HEK293 (cell line): ENCODE data around the gene EPHA6.
A peak's percentile ranks its signal among the peaks of the same experiment; 100 is the strongest.

Experiments
- TCF7L2 ChIP-seq: IDR thresholded peaks from 2 replicates; pipeline ENCODE4 v1.6.1; 2011; ENCODE audit warnings: low read depth, mild to moderate bottlenecking, inconsistent platforms, low read length, moderate library complexity, borderline replicate concordance
- TF ChIP-seq, protein P1 (sequence below): fragments of 450-650 bp; formaldehyde crosslinking; IDR thresholded peaks from 2 replicates; pipeline ENCODE4 v1.5.1; 2016; ENCODE audit warnings: missing biosample characterization, missing genetic modification characterization

DNA sequence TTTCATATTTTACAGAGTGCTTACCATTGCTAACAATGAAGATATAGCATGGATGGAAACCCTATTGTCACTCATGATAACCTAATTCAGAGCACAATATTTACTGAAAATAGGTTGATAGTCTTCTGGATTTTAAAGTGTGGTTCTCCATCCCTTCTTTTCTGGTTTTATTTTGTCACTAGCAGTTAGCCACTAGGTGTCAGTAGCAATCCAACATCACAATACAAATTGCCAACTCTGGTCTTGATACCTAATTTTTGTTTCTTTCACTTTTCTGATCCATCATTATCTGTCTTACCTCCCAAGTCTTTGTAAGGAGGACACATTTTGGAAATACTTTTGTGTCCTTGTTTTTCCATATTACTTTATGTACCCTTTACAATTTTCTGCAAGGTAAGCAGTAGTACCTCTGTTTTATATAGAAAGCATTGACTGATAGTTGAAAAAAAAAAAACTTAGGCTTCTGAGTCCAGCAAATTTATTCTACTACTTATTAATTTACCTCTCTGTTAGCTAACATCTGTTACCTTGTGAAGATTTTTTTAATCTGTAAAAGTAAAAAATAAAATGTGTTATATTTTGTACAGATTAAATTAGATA lies 979.1 kb downstream of the EPHA6 start:
- TF ChIP-seq, protein P1, sequence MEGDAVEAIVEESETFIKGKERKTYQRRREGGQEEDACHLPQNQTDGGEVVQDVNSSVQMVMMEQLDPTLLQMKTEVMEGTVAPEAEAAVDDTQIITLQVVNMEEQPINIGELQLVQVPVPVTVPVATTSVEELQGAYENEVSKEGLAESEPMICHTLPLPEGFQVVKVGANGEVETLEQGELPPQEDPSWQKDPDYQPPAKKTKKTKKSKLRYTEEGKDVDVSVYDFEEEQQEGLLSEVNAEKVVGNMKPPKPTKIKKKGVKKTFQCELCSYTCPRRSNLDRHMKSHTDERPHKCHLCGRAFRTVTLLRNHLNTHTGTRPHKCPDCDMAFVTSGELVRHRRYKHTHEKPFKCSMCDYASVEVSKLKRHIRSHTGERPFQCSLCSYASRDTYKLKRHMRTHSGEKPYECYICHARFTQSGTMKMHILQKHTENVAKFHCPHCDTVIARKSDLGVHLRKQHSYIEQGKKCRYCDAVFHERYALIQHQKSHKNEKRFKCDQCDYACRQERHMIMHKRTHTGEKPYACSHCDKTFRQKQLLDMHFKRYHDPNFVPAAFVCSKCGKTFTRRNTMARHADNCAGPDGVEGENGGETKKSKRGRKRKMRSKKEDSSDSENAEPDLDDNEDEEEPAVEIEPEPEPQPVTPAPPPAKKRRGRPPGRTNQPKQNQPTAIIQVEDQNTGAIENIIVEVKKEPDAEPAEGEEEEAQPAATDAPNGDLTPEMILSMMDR (tag by site-specific recombination) = peak; percentile 49; the same call in 1 of the 2 replicates
- TF ChIP-seq TCF7L2 = no peak
